Neural progenitor cell (in vitro differentiated cells): ENCODE measurements around the gene ERC1.

Experiments
- CTCF ChIP-seq: fragments of 200-600 bp; sonication (generic); IDR thresholded peaks from 2 replicates; pipeline ENCODE4 v1.5.1; 2017; ENCODE audit warnings: antibody characterized with exemption, mild to moderate bottlenecking
- EZH2 ChIP-seq: fragments of 200-600 bp; sonication (generic); IDR thresholded peaks from 2 replicates; pipeline ENCODE4 v1.6.1; 2017; ENCODE audit warnings: antibody characterized with exemption, mild to moderate bottlenecking, moderate library complexity

GRCh38 chr12:1375323-1375722 is 384.3 kb downstream of the ERC1 start:
- TF ChIP-seq CTCF (no peak), EZH2 (no peak)
